H9 (cell line): ENCODE results near the gene PRKAG2. TPM values are rescaled to one million over a fixed set of nuclear protein-coding genes. Genes with fewer than 3 reads are reported as not detected.

Experiments
- DNase-seq: peaks from one replicate; pipeline ENCODE4 v3.0.0-alpha.2; 2017
- H2AFZ ChIP-seq: one replicate; pipeline ENCODE4 v1.6.1; 2013; ENCODE audit warnings: mild to moderate bottlenecking, low read length, control low read depth, moderate library complexity
- H2AK5ac ChIP-seq: 2 replicates; pipeline ENCODE4 v1.6.1; 2013; ENCODE audit warnings: low read length, control low read depth, mixed read lengths; ENCODE audit not compliant: insufficient read length
- H2BK120ac ChIP-seq: one replicate; pipeline ENCODE4 v1.6.1; 2013; ENCODE audit warnings: low read depth, mild to moderate bottlenecking, low read length, control low read depth, inconsistent platforms; ENCODE audit not compliant: poor library complexity, severe bottlenecking
- H2BK12ac ChIP-seq: 2 replicates; pipeline ENCODE4 v1.6.1; 2013; ENCODE audit warnings: low read length, control low read depth, mixed read lengths, low read depth; ENCODE audit not compliant: insufficient read length
- H2BK15ac ChIP-seq: 2 replicates; pipeline ENCODE4 v1.6.1; 2013; ENCODE audit warnings: low read depth, low read length, control low read depth
- H2BK20ac ChIP-seq: one replicate; pipeline ENCODE4 v1.6.1; 2013; ENCODE audit warnings: low read depth, mild to moderate bottlenecking, low read length, control low read depth, inconsistent platforms; ENCODE audit not compliant: poor library complexity, severe bottlenecking
- H2BK5ac ChIP-seq: 2 replicates; pipeline ENCODE4 v1.6.1; 2013; ENCODE audit warnings: low read length, control low read depth, mixed read lengths; ENCODE audit not compliant: insufficient read length
- H3K14ac ChIP-seq: 2 replicates; pipeline ENCODE4 v1.6.1; 2013; ENCODE audit warnings: low read length, control low read depth; ENCODE audit not compliant: insufficient read depth
- H3K18ac ChIP-seq: 2 replicates; pipeline ENCODE4 v1.6.1; 2013; ENCODE audit warnings: low read depth, mild to moderate bottlenecking, mixed read lengths, low read length, control low read depth; ENCODE audit not compliant: insufficient read length
- H3K23ac ChIP-seq: 2 replicates; pipeline ENCODE4 v1.6.1; 2013; ENCODE audit warnings: low read length, control low read depth, mixed read lengths, low read depth; ENCODE audit not compliant: insufficient read length
- H3K23me2 ChIP-seq: 2 replicates; pipeline ENCODE4 v1.6.1; 2013; ENCODE audit warnings: low read depth, mild to moderate bottlenecking, mixed read lengths, low read length, control low read depth; ENCODE audit not compliant: insufficient read length, poor library complexity, severe bottlenecking
- H3K27ac ChIP-seq: 2 replicates; pipeline ENCODE4 v1.5.1; 2013; ENCODE audit warnings: low read length, control low read depth, mixed read lengths, low read depth; ENCODE audit not compliant: insufficient read length
- H3K27me3 ChIP-seq: 2 replicates; pipeline ENCODE4 v1.6.1; 2013; ENCODE audit warnings: low read length, control low read depth, inconsistent platforms; ENCODE audit not compliant: insufficient read depth
- H3K4ac ChIP-seq: 2 replicates; pipeline ENCODE4 v1.6.1; 2013; ENCODE audit warnings: low read depth, mild to moderate bottlenecking, control low read depth, inconsistent platforms, low read length, moderate library complexity
- H3K4me1 ChIP-seq: 2 replicates; pipeline ENCODE4 v1.6.1; 2013; ENCODE audit warnings: low read length, control low read depth, inconsistent platforms; ENCODE audit not compliant: insufficient read depth
- H3K4me2 ChIP-seq: 2 replicates; pipeline ENCODE4 v1.6.1; 2013; ENCODE audit warnings: low read length, control low read depth, mixed read lengths; ENCODE audit not compliant: insufficient read length, insufficient read depth
- H3K56ac ChIP-seq: 2 replicates; pipeline ENCODE4 v1.6.1; 2013; ENCODE audit warnings: low read depth, mild to moderate bottlenecking, mixed read lengths, low read length, control low read depth; ENCODE audit not compliant: insufficient read length
- H3K79me1 ChIP-seq: 2 replicates; pipeline ENCODE4 v1.6.1; 2013; ENCODE audit warnings: low read depth, mild to moderate bottlenecking, moderate library complexity, low read length, control low read depth, inconsistent platforms; ENCODE audit not compliant: insufficient read depth, poor library complexity, severe bottlenecking
- H3K79me2 ChIP-seq: 2 replicates; pipeline ENCODE4 v1.6.1; 2013; ENCODE audit warnings: low read length, control low read depth, inconsistent platforms; ENCODE audit not compliant: insufficient read depth
- H3K9ac ChIP-seq: 2 replicates; pipeline ENCODE4 v1.6.1; 2013; ENCODE audit warnings: low read length, control low read depth, mixed read lengths; ENCODE audit not compliant: insufficient read length; ENCODE audit errors: extremely low read depth
- H3K9me3 ChIP-seq: one replicate; pipeline ENCODE4 v1.6.1; 2013; ENCODE audit warnings: low read depth, low read length, inconsistent platforms; ENCODE audit not compliant: control insufficient read depth
- H3T11ph ChIP-seq: one replicate; pipeline ENCODE4 v1.6.1; 2013; ENCODE audit warnings: mild to moderate bottlenecking, low read length, control low read depth, inconsistent platforms
- H4K20me1 ChIP-seq: one replicate; pipeline ENCODE4 v1.6.1; 2013; ENCODE audit not compliant: control insufficient read depth, insufficient read length, insufficient read depth
- H4K5ac ChIP-seq: 2 replicates; pipeline ENCODE4 v1.6.1; 2013; ENCODE audit warnings: low read depth, mild to moderate bottlenecking, mixed read lengths, low read length, control low read depth; ENCODE audit not compliant: insufficient read length
- H4K8ac ChIP-seq: replicated peaks from 2 replicates; pipeline ENCODE4 v1.6.1; 2013; ENCODE audit warnings: low read length, control low read depth, mixed read lengths, low read depth; ENCODE audit not compliant: insufficient read length
- H4K91ac ChIP-seq: 2 replicates; pipeline ENCODE4 v1.6.1; 2013; ENCODE audit warnings: low read depth, mild to moderate bottlenecking, moderate library complexity, mixed read lengths, low read length, control low read depth; ENCODE audit not compliant: insufficient read length
- H3K27ac Mint-ChIP-seq, 3 experiments: 2 replicates in 2 of 3; 3 replicates in 1 of 3; pipeline ENCODE4 v1.8.0; 2020 to 2021; ENCODE audit warnings: mixed read lengths in 3 of 3, mild to moderate bottlenecking in 1 of 3, moderate library complexity in 1 of 3
- H3K27me3 Mint-ChIP-seq: 2 replicates; pipeline ENCODE4 v1.8.0; 2021; ENCODE audit warnings: low read depth, mild to moderate bottlenecking, moderate library complexity, mixed read lengths
- H3K36me3 Mint-ChIP-seq, 3 experiments: 2 replicates in 2 of 3; 3 replicates in 1 of 3; pipeline ENCODE4 v1.8.0; 2020 to 2021; ENCODE audit warnings: low read depth in 3 of 3, mixed read lengths in 3 of 3; ENCODE audit not compliant: insufficient read depth in 1 of 3
- H3K4me1 Mint-ChIP-seq, 2 experiments: 2 replicates each; pipeline ENCODE4 v1.8.0; 2020; ENCODE audit warnings: mixed read lengths in 2 of 2
- H3K4me3 Mint-ChIP-seq, 2 experiments: 2 replicates in 1 of 2; 3 replicates in 1 of 2; pipeline ENCODE4 v1.8.0; 2020 to 2021; ENCODE audit warnings: mild to moderate bottlenecking in 2 of 2, mixed read lengths in 2 of 2, moderate library complexity in 1 of 2
- H3K9me3 Mint-ChIP-seq, 2 experiments: 2 replicates in 1 of 2; 3 replicates in 1 of 2; pipeline ENCODE4 v1.8.0; 2020; ENCODE audit warnings: mild to moderate bottlenecking in 2 of 2, mixed read lengths in 2 of 2, moderate library complexity in 1 of 2
- CTCF ChIP-seq: fragments of 200-600 bp; sonication (generic); conservative IDR thresholded peaks from 3 replicates; pipeline ENCODE4 v1.8.0; 2021; ENCODE audit warnings: antibody characterized with exemption, mild to moderate bottlenecking
- WGBS: extraction: QIAGEN DNeasy Blood & Tissue Kit; methylation state at CpG from one replicate; pipeline ENCODE4 v1.1.7; 2013; ENCODE audit warnings: missing lambda C conversion rate, low lambda C conversion rate, mixed read lengths; ENCODE audit not compliant: insufficient read length; ENCODE audit errors: extremely low coverage; 5-methylcytosine and 5-hydroxymethylcytosine counted together
- total RNA-seq: library from RNA; stranded (reverse); gene quantifications from 2 replicates; pipeline ENCODE4 v1.2.1, GENCODE V29; 2021

Gene PRKAG2
- total RNA-seq, 1 experiment from 2014 or later = 11.8 TPM

GRCh38 chr7:151658778-151659177 is 218.1 kb downstream of the PRKAG2 start:
- Mint-ChIP-seq H3K4me3 (no peak overlapping the region), H3K36me3 (no peaks in the 10 kb centered on the region), H3K9me3 (no peaks in the 10 kb centered on the region), H3K27ac (no peak overlapping the region), H3K27me3 (0 out of 2 replicates have a peak, but pooled peaks cover 6% of the 10 kb centered on the region), H3K4me1 (no peaks in the 10 kb centered on the region)
- Histone ChIP-seq H3T11ph (no peak overlapping the region), H3K27me3 (no peaks in the 10 kb centered on the region), H3K23me2 (no peaks in the 10 kb centered on the region), H2BK120ac (no peak overlapping the region), H3K4me1 (no peaks in the 10 kb centered on the region), H2AFZ (no peak overlapping the region), H4K91ac (no peak overlapping the region), H3K23ac (no peak overlapping the region), H2BK12ac (no peak overlapping the region), H3K9ac (no peak overlapping the region), H3K56ac (no peak overlapping the region), H3K4me2 (no peak overlapping the region), H3K4ac (no peak overlapping the region), H3K79me1 (no peaks in the 10 kb centered on the region), H2AK5ac (no peak overlapping the region), H2BK20ac (no peak overlapping the region), H3K9me3 (no peaks in the 10 kb centered on the region), H4K8ac (no peak overlapping the region), H3K18ac (no peak overlapping the region), H4K20me1 (no peaks in the 10 kb centered on the region), H2BK5ac (no peak overlapping the region), H2BK15ac (no peak overlapping the region), H3K14ac (no peak overlapping the region), H4K5ac (no peak overlapping the region), H3K27ac (no peak overlapping the region), H3K79me2 (no peaks in the 10 kb centered on the region)
- no peak for TF ChIP-seq CTCF
- WGBS = no CpG with 5 or more reads among the region's 1 CpG
- no peak for DNase-seq
